HCT116 (cell line): ENCODE data around the gene GPR62. TPM values are rescaled to one million over a fixed set of nuclear protein-coding genes. Genes with fewer than 3 reads are reported as not detected.

Experiments
- ATAC-seq: fragments of 200-7000 bp; cut with Tn5 transposase; 2 replicates; pipeline ENCODE4 v1.9.1; 2020; ENCODE audit warnings: mild to moderate bottlenecking, moderate library complexity
- BruUV-seq: library from RNA; stranded (reverse); fragments of 400-500 nt; replicated peaks from 2 replicates; lab custom pipeline; 2021; lab: Mats Ljungman, UMichigan
- CTCF ChIA-PET: fragments of 300-600 bp; sonication (Branson Sonifier 250); formaldehyde crosslinking; loops from one replicate; lab custom pipeline; 2021; ENCODE audit warnings: antibody characterized with exemption; lab: Charles Lee
- POLR2A ChIA-PET: fragments of 300-600, 350-600 bp; sonication (Branson Sonifier 250); formaldehyde crosslinking; loops from one replicate; lab custom pipeline; 2021; ENCODE audit warnings: antibody characterized with exemption; lab: Charles Lee
- RAD21 ChIA-PET, 2 experiments: fragments of 300-600 bp; sonication (Branson Sonifier 250); formaldehyde crosslinking; loops; one replicate each; lab custom pipeline; 2023; ENCODE audit warnings: low total read pairs in 2 of 2; ENCODE audit not compliant: uncharacterized antibody in 2 of 2, unreplicated experiment in 2 of 2, low non-redundant PET in 1 of 2; lab: Charles Lee
- DNase-seq: peaks from one replicate; pipeline ENCODE4 v3.0.0-alpha.2; 2010; ENCODE audit warnings: low read depth, low spot score
- H2AFZ ChIP-seq: fragments of 200-600 bp; shearing (Covaris generic), sonication (generic); 2 replicates; pipeline ENCODE4 v1.6.1; 2017; ENCODE audit warnings: low read depth, mixed run types, mixed read lengths, antibody characterized with exemption, low read length; ENCODE audit not compliant: poor library complexity, severe bottlenecking
- H3K27ac ChIP-seq: 2 replicates; pipeline ENCODE4 v1.5.1; 2012; ENCODE audit warnings: low read depth, low read length
- H3K27me3 ChIP-seq: fragments of 200-600 bp; sonication (generic); 2 replicates; pipeline ENCODE4 v1.6.1; 2016; ENCODE audit warnings: mixed run types, low read length, mixed read lengths; ENCODE audit not compliant: insufficient read depth
- H3K36me3 ChIP-seq, 2 experiments: fragments of 200-500 bp in 1 of 2; fragments of 200-600 bp in 1 of 2; sonication (Bioruptor generic) in 1 of 2; sonication (generic) in 1 of 2; 2 replicates each; pipeline versions ENCODE4 v1.5.1 to v1.6.1; 2014 to 2016; ENCODE audit warnings: low read length in 2 of 2, inconsistent platforms in 1 of 2, mixed read lengths in 1 of 2, mixed run types in 1 of 2; ENCODE audit not compliant: insufficient read depth in 2 of 2, control insufficient read depth in 1 of 2
- H3K4me1 ChIP-seq, 2 experiments: fragments of 200-600 bp in 1 of 2; sonication (generic) in 1 of 2; 2 replicates each; pipeline versions ENCODE4 v1.5.1 to v1.6.1; 2012 to 2017; ENCODE audit warnings: low read length in 2 of 2, inconsistent platforms in 1 of 2, mild to moderate bottlenecking in 1 of 2, mixed read lengths in 1 of 2, mixed run types in 1 of 2, moderate library complexity in 1 of 2; ENCODE audit not compliant: insufficient read depth in 2 of 2, control insufficient read depth in 1 of 2
- H3K4me2 ChIP-seq: fragments of 200-600 bp; sonication (generic); 2 replicates; pipeline ENCODE4 v1.6.1; 2017; ENCODE audit warnings: mixed run types, low read length, mixed read lengths
- H3K4me3 ChIP-seq, 2 experiments: fragments of 200-600 bp in 1 of 2; sonication (generic) in 1 of 2; replicated peaks in 1 of 2; 2 replicates each; pipeline ENCODE4 v1.5.1; 2011 to 2016; ENCODE audit warnings: low read length in 2 of 2, control low read depth in 1 of 2, low read depth in 1 of 2, mild to moderate bottlenecking in 1 of 2, mixed read lengths in 1 of 2, mixed run types in 1 of 2
- H3K79me2 ChIP-seq: fragments of 200-600 bp; sonication (generic); 2 replicates; pipeline ENCODE4 v1.6.1; 2017; ENCODE audit warnings: mild to moderate bottlenecking, mixed run types, low read length, moderate library complexity, mixed read lengths; ENCODE audit not compliant: insufficient read depth
- H3K9ac ChIP-seq: fragments of 200-600 bp; sonication (generic); 2 replicates; pipeline ENCODE4 v1.6.1; 2016; ENCODE audit warnings: low read length, mixed read lengths
- H3K9me2 ChIP-seq: fragments of 200-600 bp; sonication (generic), shearing (Covaris generic); 2 replicates; pipeline ENCODE4 v1.6.1; 2017; ENCODE audit warnings: mixed run types, mild to moderate bottlenecking, moderate library complexity; ENCODE audit not compliant: insufficient read depth
- H3K9me3 ChIP-seq, 2 experiments: fragments of 200-500 bp in 1 of 2; fragments of 200-600 bp in 1 of 2; sonication (Bioruptor generic) in 1 of 2; sonication (generic) in 1 of 2; 2 replicates each; pipeline ENCODE4 v1.6.1; 2014 to 2017; ENCODE audit warnings: low read length in 2 of 2, mixed read lengths in 2 of 2, inconsistent platforms in 1 of 2, low read depth in 1 of 2, mild to moderate bottlenecking in 1 of 2, mixed run types in 1 of 2, moderate library complexity in 1 of 2; ENCODE audit not compliant: control insufficient read depth in 1 of 2, insufficient read depth in 1 of 2
- H4K20me1 ChIP-seq: fragments of 200-600 bp; sonication (generic), shearing (Covaris generic); 2 replicates; pipeline ENCODE4 v1.6.1; 2017; ENCODE audit warnings: mixed run types, mild to moderate bottlenecking, moderate library complexity; ENCODE audit not compliant: insufficient read depth
- ATF3 ChIP-seq: IDR thresholded peaks from 2 replicates; pipeline ENCODE4 v1.6.1; 2012
- CBX3 ChIP-seq: IDR thresholded peaks from 2 replicates; pipeline ENCODE4 v1.6.1; 2012; ENCODE audit warnings: low read depth
- CEBPB ChIP-seq: IDR thresholded peaks from 2 replicates; pipeline ENCODE4 v1.6.1; 2012; ENCODE audit warnings: low read depth
- ELF1 ChIP-seq: IDR thresholded peaks from 2 replicates; pipeline ENCODE4 v1.6.1; 2012; ENCODE audit warnings: low read depth, borderline replicate concordance
- EZH2 ChIP-seq: fragments of 200-600 bp; sonication (generic); IDR thresholded peaks from 2 replicates; pipeline ENCODE4 v1.6.1; 2017; ENCODE audit warnings: antibody characterized with exemption, mixed run types
- FOSL1 ChIP-seq: IDR thresholded peaks from 2 replicates; pipeline ENCODE4 v1.6.1; 2012; ENCODE audit warnings: low read depth
- JUND ChIP-seq: IDR thresholded peaks from 2 replicates; pipeline ENCODE4 v1.6.1; 2012
- MAX ChIP-seq: IDR thresholded peaks from 2 replicates; pipeline ENCODE4 v1.6.1; 2012
- RAD21 ChIP-seq: IDR thresholded peaks from 2 replicates; pipeline ENCODE4 v1.6.1; 2012; ENCODE audit warnings: low read depth, mild to moderate bottlenecking
- SIN3A ChIP-seq: IDR thresholded peaks from 2 replicates; pipeline ENCODE4 v1.6.1; 2012; ENCODE audit warnings: low read depth
- SP1 ChIP-seq: IDR thresholded peaks from 2 replicates; pipeline ENCODE4 v1.6.1; 2012; ENCODE audit warnings: low read depth
- TCF7L2 ChIP-seq: IDR thresholded peaks from 2 replicates; pipeline ENCODE4 v1.7.0; 2011; ENCODE audit warnings: borderline replicate concordance, inconsistent platforms; ENCODE audit not compliant: insufficient read depth, insufficient read length; ENCODE audit errors: extremely low read depth
- YY1 ChIP-seq: IDR thresholded peaks from 2 replicates; pipeline ENCODE4 v1.6.1; 2011; ENCODE audit warnings: low read length, low read depth, moderate library complexity, mild to moderate bottlenecking; ENCODE audit not compliant: insufficient replicate concordance; ENCODE audit errors: extremely low read depth
- ZBTB33 ChIP-seq: IDR thresholded peaks from 2 replicates; pipeline ENCODE4 v1.6.1; 2011; ENCODE audit warnings: mild to moderate bottlenecking, low read length, moderate library complexity; ENCODE audit not compliant: insufficient replicate concordance; ENCODE audit errors: extremely low read depth
- ZFX ChIP-seq: fragments of 450-650 bp; IDR thresholded peaks from 2 replicates; pipeline ENCODE4 v1.6.1; 2017
- intact Hi-C: fragments of 100-400 bp; cut with micrococcal nuclease; formaldehyde crosslinking; loops from 2 replicates; pipeline ENCODE4 v1.10.0; 2022
- total RNA-seq: library from RNA; stranded (reverse); gene quantifications from one replicate; pipeline ENCODE4 v1.2.1, GENCODE V29; 2021; ENCODE audit not compliant: unreplicated experiment

The GPR62 gene
- total RNA-seq, 1 experiment from 2014 or later, result not detected

GRCh38 chr3:51978143-51978502 is 22.9 kb downstream of the GPR62 start:
- TF ChIP-seq ZBTB33, result no peak
- TF ChIP-seq SIN3A, result no peak
- no peak for TF ChIP-seq MAX
- TF ChIP-seq RAD21, result no peak
- TF ChIP-seq SP1, result no peak
- no peak for TF ChIP-seq FOSL1
- no peak for TF ChIP-seq ZFX
- no peaks in the 10 kb centered on the region for H3K27me3 ChIP-seq
- no TSS peak for BruUV-seq
- DNase-seq (no peak), ATAC-seq (no peak)
- no peaks in the 10 kb centered on the region for H3K36me3 ChIP-seq
- H3K4me3 ChIP-seq, result no peak overlapping the region
- intact Hi-C loops, result no loop called here
- H3K79me2 ChIP-seq, result peaks cover 19% of the 10 kb centered on the region
- RAD21 ChIA-PET, result no interaction called here
- no peaks in the 10 kb centered on the region for H3K9me2 ChIP-seq
- no peak overlapping the region for H2AFZ ChIP-seq
- no peaks in the 10 kb centered on the region for H4K20me1 ChIP-seq
- POLR2A ChIA-PET, result no interaction called here
- H3K9ac ChIP-seq, result no peak overlapping the region
- H3K4me1 ChIP-seq, result peaks cover 28 to 42% of the 10 kb centered on the region in 2 experiments
- no peak overlapping the region for H3K27ac ChIP-seq
- H3K4me2 ChIP-seq, result no peak overlapping the region
- CTCF ChIA-PET, result no interaction called here
- H3K9me3 ChIP-seq, result no peaks in the 10 kb centered on the region

GRCh38 chr3:51980253-51980652 is 25.1 kb downstream of the GPR62 start:
- H3K4me1 ChIP-seq, result peaks cover 29 to 51% of the 10 kb centered on the region in 2 experiments
- intact Hi-C loops, result loop anchor here (5.0 kb wide), 1 partner anchor 263 kb away; no protein-coding TSS in a partner anchor
- ChIA-PET RAD21 (no interaction called here), POLR2A (no interaction called here), CTCF (no interaction called here)
- DNase-seq (no peak), ATAC-seq (no peak)
- H3K79me2 ChIP-seq, result peaks cover 12% of the 10 kb centered on the region
- TF ChIP-seq FOSL1 (no peak), CBX3 (no peak), EZH2 (no peak), ELF1 (no peak), CEBPB (no peak), ATF3 (no peak), JUND (no peak), ZFX (no peak), YY1 (no peak), TCF7L2 (no peak)
- no peak overlapping the region for H2AFZ ChIP-seq
- H4K20me1 ChIP-seq, result no peaks in the 10 kb centered on the region
- H3K9me3 ChIP-seq, result no peaks in the 10 kb centered on the region
- H3K4me3 ChIP-seq, result no peak overlapping the region
- no peak overlapping the region for H3K4me2 ChIP-seq
- H3K27me3 ChIP-seq, result no peaks in the 10 kb centered on the region
- H3K27ac ChIP-seq, result no peak overlapping the region; the same call in 1 of the 2 replicates
- no peaks in the 10 kb centered on the region for H3K36me3 ChIP-seq
- no TSS peak for BruUV-seq
- H3K9ac ChIP-seq, result no peak overlapping the region
- no peaks in the 10 kb centered on the region for H3K9me2 ChIP-seq
